Mesenchymal stem cell (in vitro differentiated cells and primary cell): Measurements from ENCODE around the gene ZFP1.

ENCODE experiments used
- DNase-seq: peaks from one replicate; pipeline ENCODE4 v3.0.0-alpha.2; 2013
- H2AFZ ChIP-seq: one replicate; pipeline ENCODE4 v1.6.1; 2013; ENCODE audit warnings: low read depth, mild to moderate bottlenecking, control low read depth, inconsistent platforms, low read length, moderate library complexity
- H2AK5ac ChIP-seq: 2 replicates; pipeline ENCODE4 v1.6.1; 2013; ENCODE audit warnings: low read length, moderate library complexity, mild to moderate bottlenecking, inconsistent platforms; ENCODE audit not compliant: severe bottlenecking
- H2BK120ac ChIP-seq: one replicate; pipeline ENCODE4 v1.6.1; 2013; ENCODE audit warnings: low read depth, mild to moderate bottlenecking, inconsistent platforms, low read length, moderate library complexity
- H2BK12ac ChIP-seq, 2 experiments: one replicate each; pipeline ENCODE4 v1.6.1; 2013; ENCODE audit warnings: inconsistent platforms in 2 of 2, low read length in 2 of 2, mild to moderate bottlenecking in 2 of 2, moderate library complexity in 2 of 2, control low read depth in 1 of 2
- H2BK15ac ChIP-seq: one replicate; pipeline ENCODE4 v1.6.1; 2013; ENCODE audit warnings: mild to moderate bottlenecking, low read depth, inconsistent platforms; ENCODE audit not compliant: poor library complexity, severe bottlenecking
- H2BK5ac ChIP-seq: 2 replicates; pipeline ENCODE4 v1.6.1; 2013; ENCODE audit warnings: low read depth, mild to moderate bottlenecking, low read length, control low read depth, inconsistent platforms; ENCODE audit not compliant: poor library complexity, severe bottlenecking
- H3K14ac ChIP-seq, 2 experiments: one replicate each; pipeline ENCODE4 v1.6.1; 2013; ENCODE audit warnings: inconsistent platforms in 2 of 2, low read length in 2 of 2, control low read depth in 1 of 2, mild to moderate bottlenecking in 1 of 2, moderate library complexity in 1 of 2
- H3K18ac ChIP-seq, 2 experiments: one replicate each; pipeline ENCODE4 v1.6.1; 2013; ENCODE audit warnings: inconsistent platforms in 2 of 2, low read length in 2 of 2, control low read depth in 1 of 2, low read depth in 1 of 2, mild to moderate bottlenecking in 1 of 2
- H3K23ac ChIP-seq, 2 experiments: one replicate each; pipeline ENCODE4 v1.6.1; 2013; ENCODE audit warnings: inconsistent platforms in 2 of 2, low read length in 2 of 2, mild to moderate bottlenecking in 2 of 2, moderate library complexity in 2 of 2, control low read depth in 1 of 2
- H3K27ac ChIP-seq: 2 replicates; pipeline ENCODE4 v1.5.1; 2013; ENCODE audit warnings: mild to moderate bottlenecking, moderate library complexity, low read length, control low read depth, inconsistent platforms; ENCODE audit not compliant: poor library complexity, severe bottlenecking
- H3K27me3 ChIP-seq, 2 experiments: 2 replicates each; pipeline versions ENCODE4 v1.6.1 to v1.7.0; 2013; ENCODE audit warnings: low read length in 2 of 2, mild to moderate bottlenecking in 2 of 2, moderate library complexity in 2 of 2, control low read depth in 1 of 2, inconsistent platforms in 1 of 2; ENCODE audit not compliant: control insufficient read depth in 1 of 2, insufficient read depth in 1 of 2
- H3K36me3 ChIP-seq, 2 experiments: 2 replicates each; pipeline versions ENCODE4 v1.6.1 to v1.7.0; 2013; ENCODE audit warnings: low read length in 2 of 2, control low read depth in 1 of 2, inconsistent platforms in 1 of 2, low read depth in 1 of 2, mild to moderate bottlenecking in 1 of 2; ENCODE audit not compliant: insufficient read depth in 2 of 2, control insufficient read depth in 1 of 2
- H3K4ac ChIP-seq, 2 experiments: one replicate each; pipeline ENCODE4 v1.6.1; 2013; ENCODE audit warnings: inconsistent platforms in 2 of 2, low read length in 2 of 2, mild to moderate bottlenecking in 2 of 2, moderate library complexity in 2 of 2, control low read depth in 1 of 2, low read depth in 1 of 2
- H3K4me1 ChIP-seq: 2 replicates; pipeline ENCODE4 v1.6.1; 2013; ENCODE audit warnings: low read depth, low read length, control low read depth; ENCODE audit not compliant: control insufficient read depth, insufficient read depth
- H3K4me2 ChIP-seq: 2 replicates; pipeline ENCODE4 v1.6.1; 2013; ENCODE audit warnings: low read length, mild to moderate bottlenecking, inconsistent platforms; ENCODE audit not compliant: poor library complexity, severe bottlenecking
- H3K4me3 ChIP-seq, 2 experiments: 2 replicates each; pipeline versions ENCODE4 v1.5.1 to v1.7.0; 2013; ENCODE audit warnings: low read length in 2 of 2, mild to moderate bottlenecking in 2 of 2, control low read depth in 1 of 2, low read depth in 1 of 2; ENCODE audit not compliant: insufficient read depth in 1 of 2
- H3K79me1 ChIP-seq: replicated peaks from 2 replicates; pipeline ENCODE4 v1.6.1; 2013; ENCODE audit warnings: mild to moderate bottlenecking, control low read depth, low read length, inconsistent platforms; ENCODE audit not compliant: poor library complexity, severe bottlenecking
- H3K9ac ChIP-seq: 2 replicates; pipeline ENCODE4 v1.7.0; 2013; ENCODE audit warnings: mild to moderate bottlenecking, low read length, moderate library complexity
- H3K9me3 ChIP-seq: 2 replicates; pipeline ENCODE4 v1.7.0; 2013; ENCODE audit warnings: mild to moderate bottlenecking, low read length; ENCODE audit not compliant: control insufficient read depth
- H4K8ac ChIP-seq: one replicate; pipeline ENCODE4 v1.6.1; 2013; ENCODE audit warnings: inconsistent platforms, mild to moderate bottlenecking, low read length, moderate library complexity
- H4K91ac ChIP-seq: one replicate; pipeline ENCODE4 v1.6.1; 2013; ENCODE audit warnings: mild to moderate bottlenecking, low read length, inconsistent platforms
- WGBS: methylation state at CpG from one replicate; pipeline ENCODE4 v1.1.7; 2013; ENCODE audit warnings: mixed read lengths; 5-methylcytosine and 5-hydroxymethylcytosine counted together

ZFP1 gene

DNA sequence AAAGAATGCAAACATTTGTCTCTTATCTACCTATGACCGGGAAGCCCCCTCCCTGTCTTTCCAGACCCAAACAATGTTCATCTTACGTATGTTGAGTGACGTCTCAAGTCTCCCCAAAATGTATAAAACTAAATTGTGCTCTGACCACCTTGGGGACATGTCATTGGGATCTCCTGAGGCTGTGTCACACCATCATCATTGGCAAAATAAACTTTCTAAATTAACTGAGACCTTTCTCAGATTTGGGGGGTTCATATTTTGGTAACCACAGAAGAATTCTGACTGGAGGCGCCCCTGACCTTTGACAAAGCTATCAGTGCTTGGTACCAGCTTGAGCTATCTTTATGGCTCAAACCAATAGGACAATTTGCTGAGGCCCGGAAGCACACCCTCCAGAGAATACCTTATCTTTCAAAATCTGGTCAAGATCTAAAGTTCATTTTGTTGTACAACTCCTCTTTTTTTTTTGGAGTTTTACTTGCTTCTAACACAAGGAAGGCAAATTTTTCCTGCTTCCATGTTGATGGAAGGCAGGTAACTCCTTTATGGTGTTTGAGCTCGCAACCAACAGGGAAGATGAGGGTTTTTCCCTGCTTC is 29.3 kb upstream of the ZFP1 start:
- Histone ChIP-seq H2BK15ac (no peak overlapping the region), H3K23ac (no peak overlapping the region), H2BK12ac (no peak overlapping the region), H2AFZ (no peak overlapping the region), H2AK5ac (no peak overlapping the region), H3K9me3 (peaks cover 20% of the 10 kb centered on the region), H3K9ac (no peak overlapping the region), H3K4me1 (peaks cover 6% of the 10 kb centered on the region), H3K4me2 (no peak overlapping the region), H3K27ac (no peak overlapping the region), H3K4ac (no peak overlapping the region), H3K36me3 (peaks cover 0 to 8% of the 10 kb centered on the region in 2 experiments), H2BK120ac (no peak overlapping the region), H3K4me3 (no peak overlapping the region), H3K27me3 (peaks cover 0 to 2% of the 10 kb centered on the region in 2 experiments), H2BK5ac (no peak overlapping the region), H3K18ac (no peak overlapping the region), H4K8ac (no peak overlapping the region), H3K79me1 (no peaks in the 10 kb centered on the region), H4K91ac (no peak overlapping the region), H3K14ac (no peak overlapping the region)
- no peak for DNase-seq
- WGBS: 75% methylated on average over 6 of the region's 6 CpGs

DNA sequence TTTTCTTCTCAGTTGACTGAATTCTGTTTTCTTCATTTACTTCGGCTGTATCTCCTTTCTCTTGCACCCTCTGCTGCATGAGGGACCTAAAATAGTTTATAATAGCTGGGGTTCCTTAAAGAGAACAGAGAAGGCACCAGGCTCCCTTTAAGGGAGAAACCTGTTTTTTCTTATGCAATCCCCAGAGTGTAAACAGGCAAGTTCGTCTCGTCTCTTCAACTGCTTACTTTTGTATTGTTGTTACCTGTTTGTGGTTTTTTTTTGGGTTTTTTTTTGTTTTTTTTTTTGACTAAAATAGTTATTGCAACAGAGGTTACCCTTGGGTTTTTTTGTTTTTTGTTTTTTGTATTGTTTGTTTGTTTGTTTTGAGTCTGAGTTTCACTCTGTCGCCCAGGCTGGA is 28.1 kb upstream of the ZFP1 start:
- Histone ChIP-seq H3K9me3 (peaks cover 20% of the 10 kb centered on the region), H2BK5ac (no peak overlapping the region), H2AFZ (no peak overlapping the region), H3K27ac (no peak overlapping the region), H4K91ac (no peak overlapping the region), H3K9ac (no peak overlapping the region), H3K36me3 (no peaks in the 10 kb centered on the region), H2BK15ac (no peak overlapping the region), H4K8ac (no peak overlapping the region), H3K18ac (no peak overlapping the region), H2BK120ac (no peak overlapping the region), H3K4me1 (peaks cover 5% of the 10 kb centered on the region), H2AK5ac (no peak overlapping the region), H3K4me3 (no peak overlapping the region), H3K4me2 (no peak overlapping the region), H3K79me1 (no peaks in the 10 kb centered on the region), H2BK12ac (no peak overlapping the region), H3K23ac (no peak overlapping the region), H3K14ac (no peak overlapping the region), H3K27me3 (no peaks in the 10 kb centered on the region), H3K4ac (no peak overlapping the region)
- 90% methylated on average over 3 of the region's 4 CpGs for WGBS
- DNase-seq: no peak

DNA sequence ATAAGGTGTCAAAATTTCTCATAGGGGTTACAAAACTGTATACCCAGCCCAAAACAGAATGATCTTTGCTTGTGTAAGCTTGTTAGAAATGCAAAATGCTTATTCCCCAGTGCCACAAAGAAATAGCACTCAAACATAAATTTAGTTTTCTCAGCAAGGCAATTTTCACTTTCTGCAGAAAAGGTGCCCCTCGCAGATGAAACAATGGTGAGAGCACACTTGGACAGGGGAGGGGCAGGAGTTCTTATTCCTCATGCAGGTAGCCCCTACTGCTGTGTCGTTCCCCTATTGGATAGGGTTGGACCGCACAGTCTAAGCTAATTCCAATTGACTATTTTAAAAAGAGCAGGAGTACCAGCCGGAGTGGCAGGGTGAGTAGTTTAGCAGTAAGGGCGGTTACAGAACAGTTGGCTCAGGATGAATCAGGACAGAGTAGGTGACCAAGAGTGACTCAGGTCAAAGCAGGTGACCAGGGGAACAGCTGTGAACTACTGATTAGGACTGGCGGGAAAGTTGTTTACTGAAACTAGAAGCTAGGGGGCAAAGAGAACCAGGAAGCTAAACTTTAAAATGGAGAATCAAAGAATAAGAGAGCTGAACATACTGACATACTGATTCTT is 26.3 kb upstream of the ZFP1 start:
- no peak overlapping the region for H3K4me2 ChIP-seq
- H3K36me3 ChIP-seq: no peaks in the 10 kb centered on the region
- H3K4me3 ChIP-seq: no peak overlapping the region
- WGBS: 90% methylated on average over 6 of the region's 6 CpGs
- no peak overlapping the region for H4K91ac ChIP-seq
- no peak overlapping the region for H3K18ac ChIP-seq
- H3K9me3 ChIP-seq: peaks cover 20% of the 10 kb centered on the region
- no peak overlapping the region for H2BK15ac ChIP-seq
- no peaks in the 10 kb centered on the region for H3K27me3 ChIP-seq
- H2BK12ac ChIP-seq: no peak overlapping the region
- H4K8ac ChIP-seq: no peak overlapping the region
- H2BK5ac ChIP-seq: no peak overlapping the region
- H2AK5ac ChIP-seq: no peak overlapping the region
- no peak overlapping the region for H3K27ac ChIP-seq
- no peaks in the 10 kb centered on the region for H3K4me1 ChIP-seq
- H3K23ac ChIP-seq: no peak overlapping the region
- no peak for DNase-seq
- no peak overlapping the region for H3K4ac ChIP-seq
- no peaks in the 10 kb centered on the region for H3K79me1 ChIP-seq
- no peak overlapping the region for H3K9ac ChIP-seq
- no peak overlapping the region for H3K14ac ChIP-seq
- H2BK120ac ChIP-seq: no peak overlapping the region
- H2AFZ ChIP-seq: no peak overlapping the region

DNA sequence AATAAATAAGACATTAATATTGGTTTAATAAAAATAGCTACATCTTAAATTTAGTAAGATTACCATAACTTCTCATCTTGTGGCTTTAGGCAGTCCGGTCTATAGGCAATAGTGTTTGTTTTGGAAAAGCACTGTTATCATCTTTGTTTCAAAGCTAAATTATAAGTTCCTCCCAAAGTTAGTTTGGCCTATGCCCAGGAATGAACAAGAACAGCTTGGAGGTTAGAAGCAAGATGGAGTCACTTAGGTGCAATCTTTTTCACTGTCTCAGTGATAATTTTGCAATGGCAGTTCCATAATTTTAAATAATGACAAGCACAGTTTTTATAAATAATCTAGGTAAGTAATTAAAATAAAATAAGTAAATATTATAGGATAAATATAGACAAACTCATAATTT is 25.7 kb upstream of the ZFP1 start:
- no peak overlapping the region for H3K4me3 ChIP-seq
- no peak overlapping the region for H2BK120ac ChIP-seq
- H3K27me3 ChIP-seq: no peaks in the 10 kb centered on the region
- H2BK12ac ChIP-seq: no peak overlapping the region
- no peak overlapping the region for H2BK5ac ChIP-seq
- no peaks in the 10 kb centered on the region for H3K4me1 ChIP-seq
- no peak overlapping the region for H3K4ac ChIP-seq
- no peak overlapping the region for H3K14ac ChIP-seq
- WGBS: no CpG with 5 or more reads among the region's 1 CpG
- no peak overlapping the region for H3K9ac ChIP-seq
- no peak for DNase-seq
- no peak overlapping the region for H3K27ac ChIP-seq
- H3K9me3 ChIP-seq: peaks cover 23% of the 10 kb centered on the region
- H3K79me1 ChIP-seq: no peaks in the 10 kb centered on the region
- no peak overlapping the region for H3K23ac ChIP-seq
- no peak overlapping the region for H2BK15ac ChIP-seq
- no peak overlapping the region for H2AK5ac ChIP-seq
- no peak overlapping the region for H4K8ac ChIP-seq
- no peak overlapping the region for H4K91ac ChIP-seq
- no peaks in the 10 kb centered on the region for H3K36me3 ChIP-seq
- H3K4me2 ChIP-seq: no peak overlapping the region
- H3K18ac ChIP-seq: no peak overlapping the region
- no peak overlapping the region for H2AFZ ChIP-seq
